Measurements from ENCODE around the gene NFKBIZ.

Gene NFKBIZ

DNA sequence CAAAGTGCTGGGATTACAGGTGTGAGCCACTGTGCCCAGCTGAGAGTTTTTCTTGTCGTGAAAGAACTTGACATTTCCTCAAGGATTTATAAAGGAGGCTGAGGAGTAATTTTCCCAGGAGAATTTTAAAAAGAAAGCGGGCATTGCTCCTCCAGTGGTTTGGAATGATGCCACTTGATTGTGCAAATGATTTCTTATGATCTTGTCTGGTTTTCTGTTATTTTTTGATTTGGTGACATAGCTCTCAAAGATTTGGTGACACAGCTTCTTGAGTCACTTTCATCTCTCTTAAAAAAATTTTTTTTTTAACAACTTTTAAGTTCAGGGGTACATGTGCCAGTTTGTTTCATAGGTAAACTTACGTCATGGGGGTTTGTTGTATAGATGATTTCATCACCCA lies 24.6 kb upstream of the NFKBIZ start:
- DNase-seq (ENCODE audit: low read depth, low spot score): no peak
- TF ChIP-seq, protein P1, sequence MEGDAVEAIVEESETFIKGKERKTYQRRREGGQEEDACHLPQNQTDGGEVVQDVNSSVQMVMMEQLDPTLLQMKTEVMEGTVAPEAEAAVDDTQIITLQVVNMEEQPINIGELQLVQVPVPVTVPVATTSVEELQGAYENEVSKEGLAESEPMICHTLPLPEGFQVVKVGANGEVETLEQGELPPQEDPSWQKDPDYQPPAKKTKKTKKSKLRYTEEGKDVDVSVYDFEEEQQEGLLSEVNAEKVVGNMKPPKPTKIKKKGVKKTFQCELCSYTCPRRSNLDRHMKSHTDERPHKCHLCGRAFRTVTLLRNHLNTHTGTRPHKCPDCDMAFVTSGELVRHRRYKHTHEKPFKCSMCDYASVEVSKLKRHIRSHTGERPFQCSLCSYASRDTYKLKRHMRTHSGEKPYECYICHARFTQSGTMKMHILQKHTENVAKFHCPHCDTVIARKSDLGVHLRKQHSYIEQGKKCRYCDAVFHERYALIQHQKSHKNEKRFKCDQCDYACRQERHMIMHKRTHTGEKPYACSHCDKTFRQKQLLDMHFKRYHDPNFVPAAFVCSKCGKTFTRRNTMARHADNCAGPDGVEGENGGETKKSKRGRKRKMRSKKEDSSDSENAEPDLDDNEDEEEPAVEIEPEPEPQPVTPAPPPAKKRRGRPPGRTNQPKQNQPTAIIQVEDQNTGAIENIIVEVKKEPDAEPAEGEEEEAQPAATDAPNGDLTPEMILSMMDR (IDR thresholded peaks at IDR 0.05; ENCODE audit: low read depth, low read length): no peak
- no peak overlapping the region for H3K4me3 ChIP-seq (ENCODE audit: low read depth, low read length)
- in situ Hi-C loops (cut with HindIII; ENCODE audit: low sequenced_read_pairs): no loop called here

DNA sequence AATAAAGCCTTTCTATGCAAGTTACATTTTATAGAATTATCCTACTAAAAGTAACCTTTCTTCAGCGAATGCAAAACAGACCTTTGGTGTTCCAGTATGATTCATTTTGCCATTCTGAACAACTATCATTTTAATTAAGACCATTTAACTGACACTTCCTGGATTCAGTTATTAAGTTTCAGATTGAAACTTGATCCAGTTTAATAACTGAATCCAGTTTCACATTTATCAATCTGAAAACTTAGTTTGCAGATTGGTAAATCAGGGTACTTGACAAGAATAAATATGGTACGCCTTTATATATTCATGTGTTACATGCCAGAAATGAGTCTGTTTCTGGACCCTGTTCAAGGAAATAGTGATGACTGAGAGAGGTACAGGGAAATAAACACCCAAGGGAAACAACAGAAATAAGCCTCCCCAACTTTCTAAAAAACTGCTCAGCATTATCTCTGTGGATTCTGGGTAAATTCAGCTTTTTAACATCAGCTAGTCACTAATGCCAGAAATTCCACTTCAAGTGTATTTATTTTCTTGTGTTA lies 23.3 kb upstream of the NFKBIZ start:
- in situ Hi-C loops (cut with HindIII; ENCODE audit: low sequenced_read_pairs): no loop called here
- no peak overlapping the region for H3K4me3 ChIP-seq (ENCODE audit: low read depth, low read length)
- peak; percentile 31 for DNase-seq (ENCODE audit: low read depth, low spot score)
- TF ChIP-seq, protein P1 (IDR thresholded peaks at IDR 0.05; ENCODE audit: low read depth, low read length): no peak

DNA sequence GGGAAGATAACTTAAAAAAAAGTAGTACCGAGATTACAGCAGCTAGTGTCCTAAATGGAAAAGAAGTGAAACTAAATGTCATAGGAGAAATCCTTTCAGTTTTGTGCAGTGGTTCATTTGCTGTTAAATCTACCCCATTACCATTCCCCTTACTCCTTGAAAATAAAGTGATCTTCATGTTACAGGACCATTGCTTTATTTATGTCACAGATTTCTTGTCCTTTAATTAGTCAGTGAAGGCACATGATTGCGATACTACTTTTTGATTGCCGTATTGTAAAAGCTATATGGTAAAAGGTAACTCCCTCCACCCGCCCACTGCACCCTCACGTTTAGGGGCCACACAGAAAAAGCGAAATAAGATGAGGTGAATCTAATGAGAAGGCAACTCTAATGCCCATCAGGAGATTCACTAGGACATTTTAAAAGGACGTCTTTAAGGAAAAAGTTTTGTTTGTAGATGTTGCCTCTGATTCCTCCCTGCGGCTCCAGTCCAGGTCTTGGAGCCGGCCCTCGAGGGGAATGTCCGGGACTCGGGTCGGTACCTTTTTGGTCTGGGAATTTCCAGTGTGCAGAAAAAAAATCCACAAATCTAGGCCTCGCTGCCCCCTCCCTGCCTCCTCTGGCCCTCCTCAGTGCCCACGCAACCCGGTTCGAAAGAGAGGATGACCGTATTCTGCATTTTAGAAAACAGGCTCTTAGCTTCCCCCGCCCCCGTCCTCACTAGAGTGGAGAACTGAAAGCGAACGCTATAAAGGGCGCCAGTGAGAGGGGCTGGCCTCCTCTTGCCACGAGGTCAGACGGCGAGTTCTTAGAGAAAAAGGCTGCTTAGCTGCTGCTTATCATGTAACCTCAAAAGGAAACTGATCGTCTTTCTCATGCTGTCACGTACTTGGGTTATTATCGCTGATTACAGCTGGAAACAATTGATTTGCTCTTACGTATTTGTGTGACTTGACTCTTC lies 21.8 kb upstream of the NFKBIZ start:
- in situ Hi-C loops (cut with HindIII; ENCODE audit: low sequenced_read_pairs): no loop called here
- DNase-seq (ENCODE audit: low read depth, low spot score): peak; percentile 81
- peak overlapping the region; percentile 50 for H3K4me3 ChIP-seq (ENCODE audit: low read depth, low read length)
- TF ChIP-seq, protein P1 (IDR thresholded peaks at IDR 0.05; ENCODE audit: low read depth, low read length): no peak

DNA sequence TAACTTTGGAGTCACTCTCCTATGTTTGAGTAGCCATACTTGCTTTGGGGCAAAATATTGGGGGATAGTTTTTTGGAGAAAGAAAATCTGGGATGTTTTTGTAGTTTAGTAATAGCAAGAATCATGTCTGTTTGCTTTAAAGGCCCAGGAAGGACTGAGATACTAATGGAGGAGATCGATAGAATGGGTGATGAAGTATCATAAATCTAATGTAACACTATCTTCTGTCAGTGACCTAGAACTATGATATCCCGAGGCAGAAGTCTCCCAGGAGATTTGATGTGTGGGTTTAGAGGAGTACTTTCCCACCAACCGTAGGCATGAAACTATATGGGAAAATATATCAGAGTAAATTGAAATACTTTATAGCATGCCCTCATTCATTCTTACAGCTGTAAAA lies 21.0 kb upstream of the NFKBIZ start:
- in situ Hi-C loops (cut with HindIII; ENCODE audit: low sequenced_read_pairs): no loop called here
- no peak for DNase-seq (ENCODE audit: low read depth, low spot score)
- H3K4me3 ChIP-seq (ENCODE audit: low read depth, low read length): peak overlapping the region; percentile 50
- TF ChIP-seq, protein P1 (IDR thresholded peaks at IDR 0.05; ENCODE audit: low read depth, low read length): no peak

DNA sequence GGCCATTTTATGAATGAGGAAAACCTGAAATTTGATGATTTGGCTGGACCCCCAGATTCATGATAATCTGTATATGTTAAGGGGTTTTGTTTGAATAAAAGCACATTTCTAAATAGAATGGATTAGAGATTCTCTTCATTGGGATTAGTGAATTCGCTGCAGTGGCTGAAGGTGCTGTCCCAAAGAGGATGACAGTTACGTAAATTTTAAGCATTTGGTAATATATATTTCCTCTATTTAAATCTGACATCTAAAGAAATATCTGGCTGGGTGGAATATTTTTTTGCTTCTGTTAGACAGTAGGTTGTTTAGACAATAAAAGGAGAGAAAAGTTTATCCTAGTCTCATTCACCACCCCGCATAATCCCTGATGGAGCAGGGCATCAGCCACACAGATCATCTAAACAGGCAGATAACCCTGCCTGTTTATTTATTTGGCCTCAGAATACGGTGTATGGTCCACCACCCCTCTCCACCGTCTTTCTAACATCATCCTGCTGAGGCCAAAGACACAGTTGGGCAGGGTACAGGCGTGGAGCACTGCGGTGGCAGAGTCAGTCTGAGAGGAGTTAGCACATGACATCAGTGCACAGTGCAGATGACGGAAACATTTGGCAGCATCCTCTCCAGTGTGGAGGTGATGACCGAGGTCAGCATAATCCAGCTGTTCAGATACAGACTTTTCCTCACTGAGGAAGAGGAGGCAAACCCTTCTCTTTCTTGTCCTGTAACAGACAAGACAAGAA lies 20.4 kb upstream of the NFKBIZ start:
- peak; percentile 49 for DNase-seq (ENCODE audit: low read depth, low spot score)
- in situ Hi-C loops (cut with HindIII; ENCODE audit: low sequenced_read_pairs): no loop called here
- TF ChIP-seq, protein P1 (IDR thresholded peaks at IDR 0.05; ENCODE audit: low read depth, low read length): no peak
- peak overlapping the region; percentile 50 for H3K4me3 ChIP-seq (ENCODE audit: low read depth, low read length)

DNA sequence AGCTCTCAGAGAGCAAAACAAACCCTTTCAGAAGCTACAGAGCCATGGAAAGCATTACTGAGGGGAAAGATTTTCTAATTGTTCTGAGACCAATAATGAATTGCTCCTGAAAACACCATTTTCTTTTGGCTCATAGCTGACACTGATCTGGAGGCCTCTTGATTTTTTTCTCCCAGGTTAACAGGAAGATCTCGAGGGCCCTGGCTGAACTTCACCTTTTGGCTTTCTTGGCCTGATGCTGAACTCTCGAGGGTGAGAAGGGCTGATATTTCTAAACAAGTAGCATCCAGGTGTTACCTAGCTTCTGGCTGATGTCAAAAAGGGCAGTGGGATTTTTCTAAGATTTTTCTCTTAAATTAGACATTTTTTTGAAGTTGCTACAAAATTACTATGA lies 19.9 kb upstream of the NFKBIZ start:
- H3K4me3 ChIP-seq (ENCODE audit: low read depth, low read length): no peak overlapping the region
- in situ Hi-C loops (cut with HindIII; ENCODE audit: low sequenced_read_pairs): no loop called here
- TF ChIP-seq, protein P1 (IDR thresholded peaks at IDR 0.05; ENCODE audit: low read depth, low read length): no peak
- DNase-seq (ENCODE audit: low read depth, low spot score): no peak
